ENCODE data around the gene FCSK.
"Not testable (repeated sequence)": the region's sequence is repeated elsewhere in the genome, so short reads cannot be mapped to it uniquely, and the experiment has no call there.

FCSK gene

GRCh38 chr16:70454222-70455034 lies at the start of gene FCSK:
FCSK (plus strand) TSS chr16:70454595; CDS start chr16:70463191, 8,596 bp downstream.
- DNase-seq (ENCODE audit: low read depth in 2 of 2), result peak; percentile 32 to 39

- not testable (repeated sequence) for DNase-seq (ENCODE audit: low read depth in 2 of 2)
Observed at GRCh38 chr16:70406104-70406503, 48.3 kb upstream of the FCSK start.

GRCh38 chr16:70407811-70408274 lies 46.6 kb upstream of the FCSK start:
- no peak for DNase-seq (ENCODE audit: low read depth in 2 of 2)

GRCh38 chr16:70410734-70411133 lies 43.7 kb upstream of the FCSK start:
- DNase-seq (ENCODE audit: low read depth in 2 of 2), result no peak

- no peak for DNase-seq (ENCODE audit: low read depth in 2 of 2)
Observed at GRCh38 chr16:70412385-70412784, 42.0 kb upstream of the FCSK start.

GRCh38 chr16:70413572-70413971 lies 40.8 kb upstream of the FCSK start:
- DNase-seq (ENCODE audit: low read depth in 2 of 2), result not testable (repeated sequence)

- no peak for DNase-seq (ENCODE audit: low read depth in 2 of 2)
Observed at GRCh38 chr16:70416748-70417616, 37.4 kb upstream of the FCSK start.

GRCh38 chr16:70417661-70418060 lies 36.7 kb upstream of the FCSK start:
- no peak for DNase-seq (ENCODE audit: low read depth in 2 of 2)

GRCh38 chr16:70418274-70418992 lies 36.0 kb upstream of the FCSK start:
- no peak for DNase-seq (ENCODE audit: low read depth in 2 of 2)

GRCh38 chr16:70418993-70419318 lies 35.4 kb upstream of the FCSK start:
- DNase-seq (ENCODE audit: low read depth in 2 of 2), result no peak

GRCh38 chr16:70419384-70420327 lies 34.7 kb upstream of the FCSK start:
- DNase-seq (ENCODE audit: low read depth in 2 of 2), result no peak

- DNase-seq (ENCODE audit: low read depth in 2 of 2), result no peak
Observed at GRCh38 chr16:70421014-70421413, 33.4 kb upstream of the FCSK start.

GRCh38 chr16:70421473-70422311 lies 32.7 kb upstream of the FCSK start:
- DNase-seq (ENCODE audit: low read depth in 2 of 2), result no peak

GRCh38 chr16:70422543-70422942 lies 31.9 kb upstream of the FCSK start:
- DNase-seq (ENCODE audit: low read depth in 2 of 2), result no peak

GRCh38 chr16:70427786-70428177 lies 26.6 kb upstream of the FCSK start:
- DNase-seq (ENCODE audit: low read depth in 2 of 2), result no peak

GRCh38 chr16:70428178-70428998 lies 26.0 kb upstream of the FCSK start:
- DNase-seq (ENCODE audit: low read depth in 2 of 2), result peak in 1 of 2 donors; percentile 33

- no peak for DNase-seq (ENCODE audit: low read depth in 2 of 2)
Observed at GRCh38 chr16:70429888-70430666, 24.3 kb upstream of the FCSK start.
